HUES48 (cell line): ENCODE measurements around the gene CAPN14.
"Not testable (repeated sequence)": the region's sequence is repeated elsewhere in the genome, so short reads cannot be mapped to it uniquely, and the experiment has no call there.

Experiments
- H3K27ac ChIP-seq: one replicate; pipeline ENCODE4 v1.7.0; 2013; ENCODE audit warnings: low read depth, low read length, inconsistent platforms
- H3K27me3 ChIP-seq: 2 replicates; pipeline ENCODE4 v1.6.1; 2013; ENCODE audit warnings: mild to moderate bottlenecking, low read length; ENCODE audit not compliant: control insufficient read depth, insufficient read depth
- H3K36me3 ChIP-seq: 2 replicates; pipeline ENCODE4 v1.6.1; 2013; ENCODE audit warnings: low read length; ENCODE audit not compliant: control insufficient read depth, insufficient read depth
- H3K4me1 ChIP-seq: 2 replicates; pipeline ENCODE4 v1.6.1; 2013; ENCODE audit warnings: mild to moderate bottlenecking, low read length; ENCODE audit not compliant: control insufficient read depth, insufficient read depth
- H3K4me3 ChIP-seq: 2 replicates; pipeline ENCODE4 v1.5.1; 2013; ENCODE audit warnings: mild to moderate bottlenecking, low read depth, low read length
- H3K9ac ChIP-seq: 2 replicates; pipeline ENCODE4 v1.6.1; 2013; ENCODE audit warnings: mild to moderate bottlenecking, low read depth, low read length, moderate library complexity
- H3K9me3 ChIP-seq: 2 replicates; pipeline ENCODE4 v1.6.1; 2013; ENCODE audit warnings: low read length; ENCODE audit not compliant: control insufficient read depth, insufficient read depth

The CAPN14 gene

DNA sequence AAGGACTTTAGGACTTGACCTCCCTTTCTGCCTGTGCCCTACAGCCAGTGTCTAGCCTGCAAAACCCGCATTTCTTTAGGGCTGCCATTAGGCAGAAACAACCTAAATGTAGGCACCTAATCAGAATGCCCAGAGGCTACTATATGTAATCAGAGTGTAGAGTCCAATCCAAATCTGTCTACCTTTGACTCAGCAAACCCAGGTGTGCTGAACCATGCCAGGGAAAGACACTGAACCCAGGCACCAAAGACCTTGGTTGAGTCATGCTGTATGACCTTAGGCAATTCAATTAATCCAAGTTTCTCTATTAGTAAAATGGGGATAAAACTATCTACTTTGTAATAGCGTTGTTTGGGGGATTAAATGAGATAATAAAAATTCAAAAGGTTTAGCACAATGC, 20.7 kb downstream of the CAPN14 start:
- no peaks in the 10 kb centered on the region for H3K4me1 ChIP-seq
- H3K4me3 ChIP-seq = no peak overlapping the region
- no peaks in the 10 kb centered on the region for H3K9me3 ChIP-seq
- H3K27me3 ChIP-seq = no peaks in the 10 kb centered on the region; the same call in 1 of the 2 replicates
- H3K9ac ChIP-seq = no peak overlapping the region
- no peaks in the 10 kb centered on the region for H3K36me3 ChIP-seq
- no peak overlapping the region for H3K27ac ChIP-seq

- H3K9me3 ChIP-seq = no peaks in the 10 kb centered on the region
- no peak overlapping the region for H3K27ac ChIP-seq
- H3K27me3 ChIP-seq = no peaks in the 10 kb centered on the region
- no peak overlapping the region for H3K9ac ChIP-seq
- H3K36me3 ChIP-seq = no peaks in the 10 kb centered on the region
- no peak overlapping the region for H3K4me3 ChIP-seq
- no peaks in the 10 kb centered on the region for H3K4me1 ChIP-seq
Observed at GRCh38 chr2:31193806-31194205, 23.5 kb downstream of the CAPN14 start.

- Histone ChIP-seq H3K4me3 (no peak overlapping the region), H3K9ac (no peak overlapping the region), H3K27me3 (no peaks in the 10 kb centered on the region), H3K27ac (no peak overlapping the region), H3K9me3 (no peaks in the 10 kb centered on the region), H3K4me1 (no peaks in the 10 kb centered on the region), H3K36me3 (no peaks in the 10 kb centered on the region)
Observed at GRCh38 chr2:31192851-31193392, 24.4 kb downstream of the CAPN14 start.

- Histone ChIP-seq H3K27me3 (no peaks in the 10 kb centered on the region), H3K9ac (no peak overlapping the region), H3K27ac (no peak overlapping the region), H3K4me1 (no peaks in the 10 kb centered on the region), H3K4me3 (no peak overlapping the region), H3K9me3 (no peaks in the 10 kb centered on the region), H3K36me3 (no peaks in the 10 kb centered on the region)
Observed at GRCh38 chr2:31192396-31192795, 24.9 kb downstream of the CAPN14 start.

DNA sequence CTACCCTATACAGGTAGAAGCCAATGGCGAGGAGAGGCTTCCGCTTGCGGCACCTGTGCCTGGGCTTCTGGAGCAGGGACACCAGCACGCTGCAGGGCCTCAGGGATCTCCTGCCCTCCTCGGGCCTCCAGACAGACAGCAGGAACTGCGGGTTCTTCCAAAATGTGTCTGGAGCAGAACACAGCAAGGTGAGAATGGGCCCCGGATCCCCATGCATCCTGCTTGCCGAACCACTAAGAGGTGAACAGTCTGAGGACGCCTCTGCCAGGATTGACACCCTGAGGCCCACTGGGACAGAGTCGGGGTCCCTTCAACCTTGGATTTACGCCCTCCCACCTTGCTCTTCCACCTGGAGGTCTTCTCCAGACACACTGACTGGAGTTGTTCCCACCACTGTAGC, 25.4 kb downstream of the CAPN14 start:
- Histone ChIP-seq H3K27ac (no peak overlapping the region), H3K9ac (no peak overlapping the region), H3K27me3 (no peaks in the 10 kb centered on the region), H3K36me3 (no peaks in the 10 kb centered on the region), H3K4me1 (no peaks in the 10 kb centered on the region), H3K4me3 (no peak overlapping the region), H3K9me3 (no peaks in the 10 kb centered on the region)

DNA sequence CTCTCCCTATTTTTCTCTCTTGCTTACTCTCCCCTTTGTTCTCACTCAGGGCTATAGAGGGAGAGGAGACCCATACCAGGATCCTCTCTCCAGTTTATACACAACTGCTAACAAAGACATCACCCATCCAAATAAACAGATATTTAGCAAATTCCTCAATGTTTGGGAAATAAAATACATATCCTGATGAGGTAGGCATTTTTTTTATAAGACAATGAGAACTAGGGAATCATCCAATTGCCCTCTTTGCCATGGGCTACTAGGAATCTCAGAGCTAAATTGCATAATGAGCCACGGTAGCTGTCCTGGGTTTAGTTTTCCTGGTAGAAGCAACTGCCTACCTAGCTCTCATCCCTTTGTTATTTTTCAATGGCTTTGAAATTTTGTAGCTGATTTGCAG, 27.1 kb downstream of the CAPN14 start:
- no peak overlapping the region for H3K27ac ChIP-seq
- no peak overlapping the region for H3K9ac ChIP-seq
- H3K27me3 ChIP-seq = no peaks in the 10 kb centered on the region
- H3K4me1 ChIP-seq = no peaks in the 10 kb centered on the region
- no peak overlapping the region for H3K4me3 ChIP-seq
- H3K9me3 ChIP-seq = no peaks in the 10 kb centered on the region
- no peaks in the 10 kb centered on the region for H3K36me3 ChIP-seq

GRCh38 chr2:31189141-31189540, 28.2 kb downstream of the CAPN14 start:
- no peaks in the 10 kb centered on the region; the same call in 1 of the 2 replicates for H3K27me3 ChIP-seq
- no peaks in the 10 kb centered on the region for H3K9me3 ChIP-seq
- no peak overlapping the region for H3K27ac ChIP-seq
- H3K36me3 ChIP-seq = no peaks in the 10 kb centered on the region
- H3K9ac ChIP-seq = no peak overlapping the region
- H3K4me3 ChIP-seq = no peak overlapping the region
- no peaks in the 10 kb centered on the region for H3K4me1 ChIP-seq

DNA sequence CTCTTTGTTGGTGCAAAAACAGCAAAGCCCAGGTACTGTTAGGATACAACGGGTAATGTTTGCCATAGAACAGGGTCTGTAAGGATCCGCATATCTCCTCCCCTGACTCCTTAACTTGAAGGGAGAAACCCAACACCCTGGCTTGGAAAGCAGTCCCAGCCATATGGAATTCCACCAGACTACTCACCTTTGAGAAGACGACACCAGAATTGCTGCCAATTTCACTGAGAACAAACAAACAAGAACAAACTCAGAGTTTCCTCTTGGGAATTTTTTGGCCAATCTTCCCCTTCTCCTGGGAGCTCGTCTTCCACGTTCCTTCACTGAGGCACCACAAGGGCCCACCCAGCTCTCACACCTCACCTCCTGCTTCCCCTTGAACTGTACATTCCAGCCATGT, 29.2 kb downstream of the CAPN14 start:
- no peaks in the 10 kb centered on the region; the same call in 1 of the 2 replicates for H3K27me3 ChIP-seq
- H3K27ac ChIP-seq = no peak overlapping the region
- no peak overlapping the region for H3K4me3 ChIP-seq
- no peak overlapping the region for H3K9ac ChIP-seq
- no peaks in the 10 kb centered on the region for H3K4me1 ChIP-seq
- no peaks in the 10 kb centered on the region for H3K9me3 ChIP-seq
- no peaks in the 10 kb centered on the region for H3K36me3 ChIP-seq

DNA sequence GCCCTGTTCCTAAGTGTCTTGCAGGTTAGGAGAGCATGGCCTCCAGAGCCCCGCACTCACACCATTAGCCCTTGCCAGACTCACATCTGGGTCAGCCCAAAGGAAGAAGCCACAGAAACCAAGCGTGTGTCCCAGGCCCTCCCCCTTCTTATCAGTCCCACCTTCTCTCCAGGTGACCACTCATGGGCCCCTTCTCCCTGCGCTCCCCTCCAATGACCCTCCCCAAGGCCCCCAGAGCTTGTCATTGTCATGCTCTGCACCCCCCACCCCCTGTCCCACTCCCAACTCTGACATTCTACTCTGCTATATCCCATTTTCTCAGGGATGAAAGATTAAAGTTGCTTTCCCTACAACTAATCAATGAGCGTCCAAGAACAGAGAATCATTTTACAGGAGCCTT, 30.1 kb downstream of the CAPN14 start:
- Histone ChIP-seq H3K27me3 (no peaks in the 10 kb centered on the region; the same call in 1 of the 2 replicates), H3K9ac (no peak overlapping the region), H3K27ac (no peak overlapping the region), H3K4me3 (no peak overlapping the region), H3K36me3 (no peaks in the 10 kb centered on the region), H3K9me3 (no peaks in the 10 kb centered on the region), H3K4me1 (no peaks in the 10 kb centered on the region)

DNA sequence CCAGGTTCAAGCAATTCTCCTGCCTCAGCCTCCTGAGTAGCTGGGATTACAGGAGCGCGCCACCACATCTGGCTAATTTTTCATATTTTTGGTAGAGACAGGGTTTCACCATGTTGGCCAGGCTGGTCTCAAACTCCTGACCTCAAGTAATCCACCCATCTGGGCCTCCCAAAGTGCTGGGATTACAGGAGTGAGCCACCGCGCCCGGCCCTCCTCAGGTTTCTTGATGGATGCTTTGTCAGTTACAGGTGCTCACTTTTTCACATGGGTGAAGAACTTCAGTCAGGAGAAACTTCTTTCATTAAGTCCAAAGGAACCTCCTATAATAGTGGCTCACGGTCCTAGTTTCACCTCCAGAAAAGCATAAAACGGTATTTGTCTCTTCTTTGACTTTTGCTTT, 33.3 kb downstream of the CAPN14 start:
- H3K4me1 ChIP-seq, H3K27me3 ChIP-seq, H3K36me3 ChIP-seq, H3K27ac ChIP-seq, H3K9me3 ChIP-seq, H3K9ac ChIP-seq, H3K4me3 ChIP-seq: not testable (repeated sequence)

DNA sequence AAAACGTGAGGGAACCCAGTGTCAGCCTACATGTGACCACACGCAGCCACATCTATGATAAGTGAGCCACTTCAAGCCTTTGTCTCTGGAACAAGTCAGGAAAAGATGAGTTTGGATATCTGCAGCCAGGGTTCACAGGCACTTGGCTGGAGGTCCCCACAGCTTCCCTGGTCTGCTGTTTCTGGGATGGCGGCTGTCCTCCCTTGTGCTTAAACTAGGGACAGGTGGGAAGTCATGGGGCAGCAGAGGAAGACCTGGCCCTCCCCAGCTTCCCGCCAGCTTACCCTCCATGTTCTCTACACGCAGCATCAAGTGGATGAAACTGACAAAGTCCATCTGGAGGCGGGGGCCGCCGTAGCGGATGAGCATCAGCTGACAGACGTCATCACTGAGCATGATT, 40.6 kb downstream of the CAPN14 start:
- no peaks in the 10 kb centered on the region for H3K9me3 ChIP-seq
- no peaks in the 10 kb centered on the region for H3K36me3 ChIP-seq
- no peak overlapping the region for H3K27ac ChIP-seq
- no peaks in the 10 kb centered on the region for H3K4me1 ChIP-seq
- H3K4me3 ChIP-seq = no peak overlapping the region
- H3K9ac ChIP-seq = no peak overlapping the region
- no peaks in the 10 kb centered on the region for H3K27me3 ChIP-seq

GRCh38 chr2:31171142-31171541, 46.2 kb downstream of the CAPN14 start:
- no peak overlapping the region for H3K9ac ChIP-seq
- no peaks in the 10 kb centered on the region for H3K27me3 ChIP-seq
- no peaks in the 10 kb centered on the region for H3K36me3 ChIP-seq
- no peak overlapping the region for H3K27ac ChIP-seq
- no peaks in the 10 kb centered on the region for H3K9me3 ChIP-seq
- H3K4me1 ChIP-seq = no peaks in the 10 kb centered on the region
- no peak overlapping the region for H3K4me3 ChIP-seq
